CD14-positive monocyte (primary cell): ENCODE measurements around the gene SLC12A7. TPM values are rescaled to one million over a fixed set of nuclear protein-coding genes. Genes with fewer than 3 reads are reported as not detected.

Experiments
- DNase-seq, 3 donors: peaks; one replicate each; pipeline ENCODE4 v3.0.0-alpha.2; 2011 to 2022
- H2AFZ ChIP-seq: 2 replicates; pipeline ENCODE4 v1.6.0; 2012; ENCODE audit warnings: mild to moderate bottlenecking, low read depth, low read length, inconsistent platforms; ENCODE audit not compliant: insufficient read depth, poor library complexity, severe bottlenecking
- H3K27ac ChIP-seq, 2 donors: 1 replicate in 1 of 2; 2 replicates in 1 of 2; pipeline ENCODE4 v1.5.1; 2012 to 2013; ENCODE audit warnings: low read length in 2 of 2, control low read depth in 1 of 2, inconsistent platforms in 1 of 2, low read depth in 1 of 2, mild to moderate bottlenecking in 1 of 2
- H3K27me3 ChIP-seq, 2 donors: one replicate each; pipeline versions ENCODE4 v1.6.0 to v1.6.1; 2011 to 2013; ENCODE audit warnings: low read length in 2 of 2; ENCODE audit not compliant: control insufficient read depth in 2 of 2, insufficient read depth in 2 of 2
- H3K36me3 ChIP-seq, 2 donors: replicated peaks in 1 of 2; 1 replicate in 1 of 2; 2 replicates in 1 of 2; pipeline versions ENCODE4 v1.5.1 to v1.6.1; 2012 to 2013; ENCODE audit warnings: low read length in 2 of 2, control low read depth in 1 of 2, inconsistent platforms in 1 of 2, mild to moderate bottlenecking in 1 of 2; ENCODE audit not compliant: insufficient read depth in 2 of 2, control insufficient read depth in 1 of 2
- H3K4me1 ChIP-seq, 2 donors: 1 replicate in 1 of 2; 2 replicates in 1 of 2; pipeline versions ENCODE4 v1.5.1 to v1.6.1; 2012 to 2013; ENCODE audit warnings: low read length in 2 of 2, control low read depth in 1 of 2, inconsistent platforms in 1 of 2, mild to moderate bottlenecking in 1 of 2, moderate library complexity in 1 of 2; ENCODE audit not compliant: insufficient read depth in 2 of 2, control insufficient read depth in 1 of 2
- H3K4me2 ChIP-seq: replicated peaks from 2 replicates; pipeline ENCODE3; 2012; ENCODE audit warnings: low read length, moderate library complexity, mild to moderate bottlenecking; ENCODE audit not compliant: poor library complexity, severe bottlenecking; ENCODE audit errors: extremely low read depth
- H3K4me3 ChIP-seq, 3 experiments: fragments of 200-600 bp in 1 of 3; sonication (generic) in 1 of 3; replicated peaks in 1 of 3; 1 replicate in 2 of 3; 2 replicates in 1 of 3; pipeline ENCODE4 v1.5.1; 2011 to 2013; ENCODE audit warnings: low read length in 3 of 3, mild to moderate bottlenecking in 3 of 3, control low read depth in 2 of 3, low read depth in 2 of 3, inconsistent platforms in 1 of 3, moderate library complexity in 1 of 3
- H3K79me2 ChIP-seq: 2 replicates; pipeline ENCODE4 v1.6.0; 2012; ENCODE audit warnings: mild to moderate bottlenecking, control low read depth, inconsistent platforms, low read length, moderate library complexity; ENCODE audit not compliant: insufficient read depth
- H3K9ac ChIP-seq: 2 replicates; pipeline ENCODE4 v1.6.0; 2017; ENCODE audit warnings: low read length, mild to moderate bottlenecking; ENCODE audit not compliant: insufficient read depth, poor library complexity, severe bottlenecking
- H3K9me3 ChIP-seq, 2 donors: replicated peaks in 1 of 2; 1 replicate in 1 of 2; 2 replicates in 1 of 2; pipeline versions ENCODE4 v1.5.1 to v1.6.1; 2012 to 2013; ENCODE audit warnings: low read length in 2 of 2, control low read depth in 1 of 2; ENCODE audit not compliant: control insufficient read depth in 1 of 2, insufficient read depth in 1 of 2
- H4K20me1 ChIP-seq: 2 replicates; pipeline ENCODE4 v1.6.0; 2012; ENCODE audit warnings: mild to moderate bottlenecking, low read length, control low read depth, moderate library complexity; ENCODE audit not compliant: insufficient read depth
- H3K27ac Mint-ChIP-seq, 7 donors: one replicate each; pipeline ENCODE4 v1.8.0; 2020; ENCODE audit warnings: mild to moderate bottlenecking in 7 of 7, mixed read lengths in 7 of 7, moderate library complexity in 6 of 7, inconsistent platforms in 2 of 7
- H3K27me3 Mint-ChIP-seq, 3 donors: one replicate each; pipeline ENCODE4 v1.8.0; 2021 to 2022; ENCODE audit warnings: low read depth in 3 of 3, mild to moderate bottlenecking in 3 of 3, mixed read lengths in 3 of 3, moderate library complexity in 3 of 3, inconsistent platforms in 1 of 3
- H3K36me3 Mint-ChIP-seq, 2 donors: one replicate each; pipeline ENCODE4 v1.8.0; 2020; ENCODE audit warnings: mixed read lengths in 2 of 2, inconsistent platforms in 1 of 2, mild to moderate bottlenecking in 1 of 2
- H3K4me1 Mint-ChIP-seq: one replicate; pipeline ENCODE4 v1.8.0; 2020; ENCODE audit warnings: mild to moderate bottlenecking, mixed read lengths
- H3K4me3 Mint-ChIP-seq, 2 donors: one replicate each; pipeline ENCODE4 v1.8.0; 2020; ENCODE audit warnings: mild to moderate bottlenecking in 2 of 2, mixed read lengths in 2 of 2, moderate library complexity in 1 of 2
- H3K9me3 Mint-ChIP-seq, 7 donors: one replicate each; pipeline ENCODE4 v1.8.0; 2020 to 2022; ENCODE audit warnings: mixed read lengths in 7 of 7, mild to moderate bottlenecking in 6 of 7, moderate library complexity in 6 of 7, inconsistent platforms in 2 of 7
- WGBS: methylation state at CpG from one replicate; pipeline ENCODE4 v1.1.5; 2013; ENCODE audit warnings: missing lambda C conversion rate; ENCODE audit not compliant: insufficient coverage; 5-methylcytosine and 5-hydroxymethylcytosine counted together
- intact Hi-C, 2 donors: fragments of 100-400 bp; cut with micrococcal nuclease; formaldehyde crosslinking; loops; one replicate each; pipeline versions ENCODE4 v1.15.0 to v1.15.1; 2023
- polyA plus RNA-seq, 3 donors: library from polyadenylated mRNA; depleted of rRNA in 1 of 3; unstranded in 2 of 3; stranded (reverse) in 1 of 3; fragments of 300-500 nt in 2 of 3; fragments of >200 nt in 1 of 3; fragmentation: Illumina TruSeq in 2 of 3; gene quantifications; 1 replicate in 2 of 3; 2 replicates in 1 of 3; pipeline ENCODE4 v1.2.3, GENCODE V29; 2012 to 2021
- TF ChIP-seq, protein P1 (sequence below): fragments of 200-600 bp; IDR thresholded peaks from one replicate; pipeline ENCODE4 v1.8.0; 2022; ENCODE audit warnings: antibody characterized with exemption, mild to moderate bottlenecking

The SLC12A7 gene
- polyA plus RNA-seq, 3 donors: 8.2 to 31.2 (median 12.5) TPM

DNA sequence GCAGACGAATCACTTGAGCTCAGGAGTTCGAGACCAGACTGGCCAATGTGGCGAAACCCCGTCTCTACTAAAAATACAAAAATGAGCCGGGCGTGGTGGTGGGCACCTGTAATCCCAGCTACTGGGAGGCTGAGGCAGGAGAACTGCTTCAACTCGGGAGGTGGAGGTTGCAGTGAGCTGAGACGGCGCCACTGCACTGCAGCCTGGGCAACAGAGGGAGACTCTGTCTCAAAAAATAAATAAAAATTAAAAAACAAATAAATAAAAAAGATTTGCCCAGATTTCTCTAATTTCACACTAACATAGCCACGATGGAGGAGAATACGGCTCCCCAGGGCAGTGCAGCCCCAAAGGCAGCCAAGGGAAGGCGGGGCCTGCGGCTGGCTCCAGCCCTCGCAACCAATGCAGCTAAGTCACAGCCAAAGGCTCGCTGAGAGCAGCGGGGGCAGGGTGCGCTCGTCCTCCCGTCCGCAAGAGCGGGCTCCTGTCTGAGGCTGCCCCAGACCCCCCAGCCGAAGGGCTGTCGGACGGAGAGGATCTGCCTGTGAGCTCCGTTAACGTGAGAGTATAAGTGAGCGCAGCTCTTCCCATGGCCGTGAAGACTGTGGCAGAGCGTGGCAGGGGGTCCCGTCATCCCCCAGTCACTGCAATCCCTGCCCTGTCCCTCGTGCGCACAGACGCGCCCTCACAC, 43.5 kb downstream of the SLC12A7 start:
- intact Hi-C loops: no loop called here
- Histone ChIP-seq H3K9me3 (no peaks in the 10 kb centered on the region), H3K9ac (no peak overlapping the region), H3K36me3 (peaks cover 11 to 25% of the 10 kb centered on the region in 2 donors), H4K20me1 (peaks cover 32% of the 10 kb centered on the region), H3K79me2 (no peaks in the 10 kb centered on the region), H3K4me1 (no peaks in the 10 kb centered on the region), H3K4me2 (no peak overlapping the region), H3K4me3 (no peak overlapping the region), H2AFZ (no peak overlapping the region), H3K27me3 (no peaks in the 10 kb centered on the region), H3K27ac (no peak overlapping the region)
- WGBS: 94% methylated on average over 27 of the region's 34 CpGs
- H3K9me3 Mint-ChIP-seq: no peaks in the 10 kb centered on the region
- H3K4me1 Mint-ChIP-seq: no peaks in the 10 kb centered on the region
- no peak for DNase-seq
- no peaks in the 10 kb centered on the region for H3K27me3 Mint-ChIP-seq
- H3K36me3 Mint-ChIP-seq: peaks cover 30 to 35% of the 10 kb centered on the region in 2 donors
- TF ChIP-seq, protein P1, sequence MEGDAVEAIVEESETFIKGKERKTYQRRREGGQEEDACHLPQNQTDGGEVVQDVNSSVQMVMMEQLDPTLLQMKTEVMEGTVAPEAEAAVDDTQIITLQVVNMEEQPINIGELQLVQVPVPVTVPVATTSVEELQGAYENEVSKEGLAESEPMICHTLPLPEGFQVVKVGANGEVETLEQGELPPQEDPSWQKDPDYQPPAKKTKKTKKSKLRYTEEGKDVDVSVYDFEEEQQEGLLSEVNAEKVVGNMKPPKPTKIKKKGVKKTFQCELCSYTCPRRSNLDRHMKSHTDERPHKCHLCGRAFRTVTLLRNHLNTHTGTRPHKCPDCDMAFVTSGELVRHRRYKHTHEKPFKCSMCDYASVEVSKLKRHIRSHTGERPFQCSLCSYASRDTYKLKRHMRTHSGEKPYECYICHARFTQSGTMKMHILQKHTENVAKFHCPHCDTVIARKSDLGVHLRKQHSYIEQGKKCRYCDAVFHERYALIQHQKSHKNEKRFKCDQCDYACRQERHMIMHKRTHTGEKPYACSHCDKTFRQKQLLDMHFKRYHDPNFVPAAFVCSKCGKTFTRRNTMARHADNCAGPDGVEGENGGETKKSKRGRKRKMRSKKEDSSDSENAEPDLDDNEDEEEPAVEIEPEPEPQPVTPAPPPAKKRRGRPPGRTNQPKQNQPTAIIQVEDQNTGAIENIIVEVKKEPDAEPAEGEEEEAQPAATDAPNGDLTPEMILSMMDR: no peak
- no peak overlapping the region for H3K4me3 Mint-ChIP-seq
- H3K27ac Mint-ChIP-seq: no peak overlapping the region

DNA sequence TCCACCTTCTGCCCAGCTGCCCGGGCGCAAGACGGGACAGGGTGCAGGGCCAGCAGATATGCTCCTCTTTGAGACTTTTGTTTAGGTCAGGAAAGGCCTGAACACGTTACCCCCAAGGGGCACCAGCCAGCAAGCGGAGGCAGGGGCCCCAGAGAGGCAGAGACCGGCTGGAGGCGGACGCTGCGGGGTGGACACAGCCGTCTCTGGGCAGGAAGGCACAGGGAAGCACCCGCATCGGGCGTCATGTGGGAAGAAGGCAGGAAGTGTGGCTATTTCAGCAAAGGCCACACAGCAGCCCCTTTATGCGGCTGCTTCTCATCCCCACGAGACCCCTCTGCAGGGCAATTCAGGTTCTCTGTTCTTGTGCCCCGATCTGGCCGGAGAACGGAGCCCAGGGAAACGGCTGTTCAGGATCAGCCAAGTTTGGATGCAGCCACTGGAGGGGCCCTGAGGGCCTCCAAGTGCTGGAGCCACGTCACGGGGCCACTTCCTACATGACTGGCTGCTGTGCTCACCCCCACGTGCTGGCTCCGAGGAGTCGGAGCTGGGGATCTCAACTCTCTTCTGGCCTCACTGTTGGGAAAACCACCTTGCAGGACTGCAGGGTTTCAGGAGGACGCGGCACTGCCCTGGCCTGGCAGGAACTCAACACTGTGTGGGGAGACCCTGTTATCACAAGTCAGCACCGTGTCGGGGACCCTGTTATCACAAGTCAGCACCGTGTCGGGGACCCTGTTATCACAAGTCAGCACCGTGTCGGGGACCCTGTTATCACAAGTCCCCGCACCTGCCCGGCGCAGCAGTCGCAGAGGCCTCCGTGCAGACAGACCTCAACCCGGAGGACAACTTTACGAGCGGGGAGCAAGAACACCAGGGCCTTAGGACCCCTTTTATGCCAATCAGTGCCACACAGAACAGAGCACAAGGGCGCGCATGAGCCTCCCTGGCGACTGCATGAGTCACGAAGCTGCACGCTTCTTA, 44.4 kb downstream of the SLC12A7 start:
- H2AFZ ChIP-seq: no peak overlapping the region
- no peak overlapping the region for H3K4me2 ChIP-seq
- H3K9ac ChIP-seq: no peak overlapping the region
- no peaks in the 10 kb centered on the region for H3K9me3 ChIP-seq
- H4K20me1 ChIP-seq: peaks cover 32% of the 10 kb centered on the region
- no peaks in the 10 kb centered on the region for H3K4me1 Mint-ChIP-seq
- no peaks in the 10 kb centered on the region for H3K27me3 ChIP-seq
- no peaks in the 10 kb centered on the region for H3K79me2 ChIP-seq
- TF ChIP-seq, protein P1: no peak
- no peak overlapping the region for H3K27ac ChIP-seq
- intact Hi-C loops: no loop called here
- H3K4me3 Mint-ChIP-seq: no peak overlapping the region
- H3K4me3 ChIP-seq: no peak overlapping the region
- WGBS: 93% methylated on average over 44 of the region's 45 CpGs
- no peak for DNase-seq
- H3K9me3 Mint-ChIP-seq: no peaks in the 10 kb centered on the region
- peaks cover 14 to 23% of the 10 kb centered on the region in 2 donors for H3K36me3 ChIP-seq
- no peaks in the 10 kb centered on the region for H3K27me3 Mint-ChIP-seq
- H3K27ac Mint-ChIP-seq: peak overlapping the region in 2 of 7 donors; percentile 25 to 81
- peaks cover 30 to 40% of the 10 kb centered on the region in 2 donors for H3K36me3 Mint-ChIP-seq
- H3K4me1 ChIP-seq: no peaks in the 10 kb centered on the region
